ENCODE data around the gene PSAPL1. TPM values are rescaled to one million over a fixed set of nuclear protein-coding genes. Genes with fewer than 3 reads are reported as not detected.

The PSAPL1 gene
- total RNA-seq, 4 donors from 2014 or later: not detected

DNA sequence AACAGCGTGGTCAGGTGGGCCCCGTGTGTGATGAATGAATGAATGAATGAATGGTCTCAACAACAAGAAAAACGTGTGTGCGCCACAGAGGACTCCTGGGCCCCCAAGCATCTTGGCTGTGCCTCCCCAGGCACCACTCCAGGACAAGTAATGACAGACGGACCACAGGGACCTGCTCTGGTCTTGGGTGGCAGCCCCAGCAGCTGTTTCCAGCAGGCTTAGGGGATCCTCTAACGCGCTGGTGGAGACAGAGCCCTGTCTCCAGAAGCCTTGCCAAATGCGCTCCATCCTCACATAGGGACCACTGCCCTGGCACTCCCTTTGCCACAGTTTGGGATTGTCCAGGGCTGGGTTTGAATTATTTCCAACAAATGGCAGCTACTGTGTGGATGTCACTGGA lies 39.1 kb downstream of the PSAPL1 start:
- WGBS, 2 donors (ENCODE audit: low coverage in 1 of 2): 76 to 78% methylated on average over 4 to 8 of the region's 8 CpGs
- DNase-seq: no peak
- TF ChIP-seq, protein P1, sequence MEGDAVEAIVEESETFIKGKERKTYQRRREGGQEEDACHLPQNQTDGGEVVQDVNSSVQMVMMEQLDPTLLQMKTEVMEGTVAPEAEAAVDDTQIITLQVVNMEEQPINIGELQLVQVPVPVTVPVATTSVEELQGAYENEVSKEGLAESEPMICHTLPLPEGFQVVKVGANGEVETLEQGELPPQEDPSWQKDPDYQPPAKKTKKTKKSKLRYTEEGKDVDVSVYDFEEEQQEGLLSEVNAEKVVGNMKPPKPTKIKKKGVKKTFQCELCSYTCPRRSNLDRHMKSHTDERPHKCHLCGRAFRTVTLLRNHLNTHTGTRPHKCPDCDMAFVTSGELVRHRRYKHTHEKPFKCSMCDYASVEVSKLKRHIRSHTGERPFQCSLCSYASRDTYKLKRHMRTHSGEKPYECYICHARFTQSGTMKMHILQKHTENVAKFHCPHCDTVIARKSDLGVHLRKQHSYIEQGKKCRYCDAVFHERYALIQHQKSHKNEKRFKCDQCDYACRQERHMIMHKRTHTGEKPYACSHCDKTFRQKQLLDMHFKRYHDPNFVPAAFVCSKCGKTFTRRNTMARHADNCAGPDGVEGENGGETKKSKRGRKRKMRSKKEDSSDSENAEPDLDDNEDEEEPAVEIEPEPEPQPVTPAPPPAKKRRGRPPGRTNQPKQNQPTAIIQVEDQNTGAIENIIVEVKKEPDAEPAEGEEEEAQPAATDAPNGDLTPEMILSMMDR (IDR thresholded peaks at IDR 0.05): no peak
- no peak for TF ChIP-seq POLR2AphosphoS5 (IDR thresholded peaks at IDR 0.05)
- no peak for TF ChIP-seq POLR2A (IDR thresholded peaks at IDR 0.05)
- no peak for TF ChIP-seq EP300 (IDR thresholded peaks at IDR 0.05; ENCODE audit: low read depth)
- H3K4me3 ChIP-seq: no peak overlapping the region
- H3K36me3 ChIP-seq: no peaks in the 10 kb centered on the region
- in situ Hi-C loops (cut with MboI; ENCODE audit: low pct_ligation_motif_present in 1 of 4, low pct_unique_long_range_greater_than_20kb in 1 of 4, low sequenced_read_pairs in 3 of 4) (no loop called here), intact Hi-C loops (cut with DNase I; ENCODE audit: low total_unique reads) (no loop called here)
- H3K4me1 ChIP-seq: peaks cover 0 to 6% (median 1%) of the 10 kb centered on the region in 4 donors
- H3K9me3 ChIP-seq: no peaks in the 10 kb centered on the region
- no peak overlapping the region for H3K27ac ChIP-seq
- H3K27me3 ChIP-seq: no peaks in the 10 kb centered on the region

DNA sequence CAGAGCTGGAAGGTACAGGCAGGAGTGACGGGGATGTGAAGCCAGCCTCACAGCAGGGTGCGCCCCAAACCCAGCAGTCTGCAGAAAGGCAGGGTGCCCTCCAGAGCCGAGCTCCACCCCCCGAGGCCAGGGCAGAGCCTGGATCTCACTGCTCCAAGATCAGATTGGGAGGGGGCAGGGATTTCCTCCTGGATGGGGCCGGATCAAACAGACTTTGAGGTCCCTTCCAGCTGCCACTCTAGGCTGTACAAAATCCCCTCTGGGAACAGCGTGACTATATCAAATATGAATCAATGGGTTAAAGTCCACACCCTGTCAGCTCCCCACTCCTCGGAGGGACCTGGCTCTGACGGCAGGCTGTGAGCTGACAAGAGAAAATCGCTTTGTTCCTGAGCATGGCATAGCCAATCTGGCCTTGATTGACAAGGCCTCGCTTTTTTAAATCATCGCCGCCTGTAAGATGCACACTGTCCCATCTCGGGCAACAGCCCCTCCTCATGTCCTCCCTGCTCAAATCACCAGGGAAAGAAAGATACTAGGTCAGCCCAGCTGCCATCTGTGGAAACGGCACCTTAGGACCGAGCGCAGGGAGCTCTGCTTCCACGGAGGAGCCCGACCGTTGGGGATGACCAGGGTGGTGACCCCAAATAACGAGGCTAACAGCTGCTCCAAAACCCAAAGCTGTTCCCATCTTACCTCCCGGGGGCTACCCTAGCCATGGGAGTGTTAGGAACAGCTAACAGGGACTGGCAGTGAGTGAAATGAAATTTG lies 39.9 kb downstream of the PSAPL1 start:
- Histone ChIP-seq H3K9me3 (no peaks in the 10 kb centered on the region), H3K27ac (no peak overlapping the region), H3K4me1 (peaks cover 0 to 6% (median 1%) of the 10 kb centered on the region in 4 donors), H3K4me3 (no peak overlapping the region), H3K27me3 (no peaks in the 10 kb centered on the region), H3K36me3 (no peaks in the 10 kb centered on the region)
- DNase-seq: no peak
- no peak for TF ChIP-seq EP300 (IDR thresholded peaks at IDR 0.05; ENCODE audit: low read depth)
- no peak for TF ChIP-seq POLR2AphosphoS5 (IDR thresholded peaks at IDR 0.05)
- TF ChIP-seq POLR2A (IDR thresholded peaks at IDR 0.05): no peak
- TF ChIP-seq, protein P1 (IDR thresholded peaks at IDR 0.05): no peak
- in situ Hi-C loops (cut with MboI; ENCODE audit: low pct_ligation_motif_present in 1 of 4, low pct_unique_long_range_greater_than_20kb in 1 of 4, low sequenced_read_pairs in 3 of 4) (no loop called here), intact Hi-C loops (cut with DNase I; ENCODE audit: low total_unique reads) (no loop called here)
- 71 to 72% methylated on average over 5 to 21 of the region's 21 CpGs for WGBS, 2 donors (ENCODE audit: low coverage in 1 of 2)

DNA sequence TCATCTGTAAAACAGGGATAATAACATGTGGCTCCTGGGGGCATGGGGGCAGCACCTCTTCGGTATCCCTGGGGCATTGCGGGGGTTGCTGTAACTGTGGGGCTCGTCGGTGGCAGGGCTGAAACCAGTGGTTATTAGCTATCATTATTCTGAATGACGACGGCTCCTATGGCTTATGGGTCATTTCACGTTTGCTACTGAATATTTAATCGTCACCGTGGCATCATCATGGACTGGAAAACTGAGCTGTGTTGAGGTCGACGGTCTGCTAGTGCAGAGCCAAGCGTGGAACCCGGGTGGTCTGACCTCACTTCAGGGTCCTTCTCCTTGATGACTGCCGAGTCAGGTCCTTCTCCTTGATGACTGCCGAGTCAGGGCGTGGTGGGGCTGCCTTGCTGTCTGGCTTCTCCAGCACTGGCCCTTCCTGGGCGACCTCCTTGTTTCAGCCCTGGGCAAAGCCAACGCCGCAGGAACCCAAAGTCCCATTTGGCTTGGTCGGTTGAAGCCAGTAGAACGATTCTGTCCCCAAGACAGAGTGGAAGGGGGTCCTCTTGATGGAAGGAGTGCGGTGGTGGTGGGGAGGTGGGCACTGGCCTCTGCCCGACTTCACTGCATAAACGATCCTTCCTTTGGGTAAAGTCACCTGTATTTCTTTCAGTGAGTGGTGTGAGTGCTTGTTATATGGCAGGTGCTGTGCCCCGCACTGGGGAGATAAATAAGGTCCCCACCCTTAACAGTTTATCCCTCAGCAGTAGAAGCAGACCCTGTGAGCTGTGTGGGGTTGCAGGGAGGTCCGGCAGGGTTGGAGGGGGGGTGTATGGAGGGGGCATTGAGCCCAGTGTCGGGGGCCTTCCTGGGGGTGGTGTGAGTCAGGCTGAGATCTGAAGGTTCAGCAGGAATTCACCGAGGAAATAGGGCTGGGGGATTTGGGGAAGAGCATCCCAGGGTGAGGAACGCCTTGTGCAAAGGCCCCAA lies 40.8 kb downstream of the PSAPL1 start:
- Histone ChIP-seq H3K9me3 (no peaks in the 10 kb centered on the region), H3K36me3 (no peaks in the 10 kb centered on the region), H3K27ac (no peak overlapping the region), H3K4me3 (no peak overlapping the region), H3K27me3 (no peaks in the 10 kb centered on the region), H3K4me1 (peaks cover 0 to 6% (median 1%) of the 10 kb centered on the region in 4 donors)
- intact Hi-C loops (cut with DNase I; ENCODE audit: low total_unique reads): no loop called here
- TF ChIP-seq, protein P1 (IDR thresholded peaks at IDR 0.05): no peak
- in situ Hi-C loops (cut with MboI; ENCODE audit: low pct_ligation_motif_present in 1 of 4, low pct_unique_long_range_greater_than_20kb in 1 of 4, low sequenced_read_pairs in 3 of 4): no loop called here
- 70 to 81% methylated on average over 2 to 27 of the region's 29 CpGs for WGBS, 2 donors (ENCODE audit: low coverage in 1 of 2)
- DNase-seq: no peak
